Transverse colon (tissue), 4 donors: ENCODE data around the gene PLCE1. TPM values are rescaled to one million over a fixed set of nuclear protein-coding genes. Genes with fewer than 3 reads are reported as not detected.

ENCODE experiments used
- DNase-seq: peaks from one replicate; pipeline ENCODE4 v3.0.0-alpha.2; 2019
- H3K27ac ChIP-seq, 4 donors: fragments of 200-600 bp; sonication (generic); 2 replicates each; pipeline ENCODE4 v1.5.1; 2016 to 2018; ENCODE audit warnings: inconsistent platforms in 4 of 4
- H3K27me3 ChIP-seq: fragments of 200-600 bp; sonication (generic); 2 replicates; pipeline ENCODE4 v1.5.1; 2017; ENCODE audit warnings: inconsistent platforms
- H3K36me3 ChIP-seq, 4 donors: fragments of 200-600 bp; sonication (generic); 2 replicates each; pipeline ENCODE4 v1.5.1; 2017 to 2019; ENCODE audit warnings: inconsistent platforms in 4 of 4
- H3K4me1 ChIP-seq, 4 donors: fragments of 200-600 bp; sonication (generic); 2 replicates each; pipeline ENCODE4 v1.5.1; 2017 to 2020; ENCODE audit warnings: inconsistent platforms in 4 of 4
- H3K4me3 ChIP-seq, 4 donors: fragments of 200-600 bp; sonication (generic); 1 replicate in 1 of 4; 2 replicates in 3 of 4; pipeline versions ENCODE4 v1.5.1 to v1.6.1; 2017 to 2019; ENCODE audit warnings: inconsistent platforms in 4 of 4
- H3K9me3 ChIP-seq, 2 donors: fragments of 200-600 bp; sonication (generic); 2 replicates each; pipeline ENCODE4 v1.5.1; 2017 to 2019; ENCODE audit warnings: inconsistent platforms in 2 of 2
- EP300 ChIP-seq: sonication (generic); formaldehyde crosslinking; IDR thresholded peaks from one replicate; pipeline ENCODE4 v1.6.1; 2017; ENCODE audit warnings: antibody characterized with exemption, low read depth
- POLR2A ChIP-seq: fragments of 450-650 bp; IDR thresholded peaks from one replicate; pipeline ENCODE4 v1.6.1; 2016; ENCODE audit warnings: antibody characterized with exemption, mild to moderate bottlenecking, moderate library complexity
- POLR2AphosphoS5 ChIP-seq, 3 donors: sonication (generic); formaldehyde crosslinking; IDR thresholded peaks; one replicate each; pipeline ENCODE4 v1.6.1; 2016; ENCODE audit warnings: antibody characterized with exemption in 3 of 3
- WGBS, 2 donors: methylation state at CpG; one replicate each; pipeline ENCODE4 v1.1.5; 2018; ENCODE audit warnings: low coverage in 1 of 2; 5-methylcytosine and 5-hydroxymethylcytosine counted together
- in situ Hi-C, 4 donors: fragments of 200-750 bp; cut with MboI; loops; one replicate each; pipeline versions ENCODE4 v1.15.0 to v1.15.1; 2017; ENCODE audit warnings: low sequenced_read_pairs in 3 of 4, low pct_ligation_motif_present in 1 of 4, low pct_unique_long_range_greater_than_20kb in 1 of 4
- intact Hi-C: fragments of 100-400 bp; cut with DNase I; formaldehyde crosslinking; loops from one replicate; pipeline ENCODE4 v1.15.1; 2023; ENCODE audit warnings: low total_unique reads
- total RNA-seq, 4 donors: library from RNA; depleted of rRNA; stranded (reverse); fragments of >200 nt; gene quantifications; one replicate each; pipeline ENCODE4 v1.1.0, GENCODE V29; 2016
- TF ChIP-seq, protein P1 (sequence below), 5 experiments: fragments of 200-600 bp in 3 of 5; fragments of 450-650 bp in 2 of 5; sonication (generic) in 3 of 5; IDR thresholded peaks; 1 replicate in 2 of 5; 2 replicates in 3 of 5; pipeline ENCODE4 v1.5.1; 2016 to 2017; ENCODE audit warnings: antibody characterized with exemption in 5 of 5, inconsistent platforms in 3 of 5, mild to moderate bottlenecking in 2 of 5, moderate library complexity in 1 of 5

PLCE1 gene
- total RNA-seq, 4 donors from 2014 or later = 67.9 to 100 (median 90.8) TPM

DNA sequence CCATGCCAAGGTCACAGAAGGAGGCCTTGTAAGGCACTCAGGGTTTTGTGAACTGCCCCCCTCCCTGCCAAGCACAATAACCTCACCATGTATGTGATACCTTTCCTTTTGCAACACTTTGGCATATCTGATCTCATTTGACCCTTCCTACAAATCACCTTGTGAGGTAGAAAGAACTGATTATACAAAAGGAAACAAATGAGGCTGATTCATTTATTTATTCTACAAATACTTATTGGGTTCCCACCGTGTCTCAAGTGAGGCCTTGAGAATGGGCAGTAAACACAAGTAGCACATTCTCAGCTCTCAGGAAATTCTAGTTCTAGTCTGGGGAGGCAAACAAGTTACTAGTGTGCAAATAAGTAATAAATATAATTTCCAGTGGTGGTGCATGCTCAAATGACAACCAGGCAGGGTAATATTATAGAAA lies 19.6 kb downstream of the PLCE1 start:
- intact Hi-C loops = no loop called here
- peaks cover 0 to 26% (median 4%) of the 10 kb centered on the region in 4 donors for H3K4me1 ChIP-seq

DNA sequence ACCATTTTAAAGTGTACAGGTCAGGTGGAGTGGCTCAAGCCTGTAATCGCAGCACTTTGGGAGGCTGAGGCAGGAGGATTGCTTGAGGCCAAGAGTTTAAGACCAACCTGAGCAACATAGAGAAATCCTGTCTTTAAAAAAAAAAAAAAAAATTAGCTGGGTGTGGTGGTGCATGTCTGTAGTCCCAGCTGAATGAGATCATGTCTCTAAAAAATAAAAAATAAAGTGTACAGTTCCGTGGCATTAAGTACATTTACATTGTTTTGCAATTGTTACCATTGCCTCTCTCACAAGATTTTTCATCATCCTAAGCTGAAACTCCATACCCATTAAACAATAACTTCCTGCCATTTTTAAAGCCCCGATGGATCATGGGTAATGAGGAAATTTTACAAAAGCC lies 20.6 kb downstream of the PLCE1 start:
- DNase-seq = no peak
- TF ChIP-seq EP300 = no peak
- TF ChIP-seq, protein P1, sequence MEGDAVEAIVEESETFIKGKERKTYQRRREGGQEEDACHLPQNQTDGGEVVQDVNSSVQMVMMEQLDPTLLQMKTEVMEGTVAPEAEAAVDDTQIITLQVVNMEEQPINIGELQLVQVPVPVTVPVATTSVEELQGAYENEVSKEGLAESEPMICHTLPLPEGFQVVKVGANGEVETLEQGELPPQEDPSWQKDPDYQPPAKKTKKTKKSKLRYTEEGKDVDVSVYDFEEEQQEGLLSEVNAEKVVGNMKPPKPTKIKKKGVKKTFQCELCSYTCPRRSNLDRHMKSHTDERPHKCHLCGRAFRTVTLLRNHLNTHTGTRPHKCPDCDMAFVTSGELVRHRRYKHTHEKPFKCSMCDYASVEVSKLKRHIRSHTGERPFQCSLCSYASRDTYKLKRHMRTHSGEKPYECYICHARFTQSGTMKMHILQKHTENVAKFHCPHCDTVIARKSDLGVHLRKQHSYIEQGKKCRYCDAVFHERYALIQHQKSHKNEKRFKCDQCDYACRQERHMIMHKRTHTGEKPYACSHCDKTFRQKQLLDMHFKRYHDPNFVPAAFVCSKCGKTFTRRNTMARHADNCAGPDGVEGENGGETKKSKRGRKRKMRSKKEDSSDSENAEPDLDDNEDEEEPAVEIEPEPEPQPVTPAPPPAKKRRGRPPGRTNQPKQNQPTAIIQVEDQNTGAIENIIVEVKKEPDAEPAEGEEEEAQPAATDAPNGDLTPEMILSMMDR (IDR thresholded peaks at IDR 0.05) = no peak
- no peak for TF ChIP-seq POLR2AphosphoS5 (IDR thresholded peaks at IDR 0.05)
- no peak for TF ChIP-seq POLR2A
- in situ Hi-C loops (no loop called here), intact Hi-C loops (no loop called here)
- Histone ChIP-seq H3K4me1 (peaks cover 0 to 23% (median 4%) of the 10 kb centered on the region in 4 donors), H3K9me3 (no peaks in the 10 kb centered on the region), H3K36me3 (no peaks in the 10 kb centered on the region), H3K27ac (no peak overlapping the region), H3K4me3 (no peak overlapping the region), H3K27me3 (no peaks in the 10 kb centered on the region)
- WGBS, 2 donors = 85 to 87% methylated on average over 3 of the region's 3 CpGs

More for the DNA sequence above, 19.6 kb downstream of the PLCE1 start:
- no peak overlapping the region for H3K27ac ChIP-seq
- no peaks in the 10 kb centered on the region for H3K27me3 ChIP-seq
- DNase-seq = no peak
- 40% methylated on average over 1 of the region's 1 CpG for WGBS, 2 donors
- TF ChIP-seq, protein P1 (IDR thresholded peaks at IDR 0.05) = no peak
- TF ChIP-seq POLR2A = no peak
- no peak for TF ChIP-seq EP300
- no peak for TF ChIP-seq POLR2AphosphoS5 (IDR thresholded peaks at IDR 0.05)
- H3K9me3 ChIP-seq = no peaks in the 10 kb centered on the region
- no peaks in the 10 kb centered on the region for H3K36me3 ChIP-seq
- no peak overlapping the region for H3K4me3 ChIP-seq
- in situ Hi-C loops = no loop called here

DNA sequence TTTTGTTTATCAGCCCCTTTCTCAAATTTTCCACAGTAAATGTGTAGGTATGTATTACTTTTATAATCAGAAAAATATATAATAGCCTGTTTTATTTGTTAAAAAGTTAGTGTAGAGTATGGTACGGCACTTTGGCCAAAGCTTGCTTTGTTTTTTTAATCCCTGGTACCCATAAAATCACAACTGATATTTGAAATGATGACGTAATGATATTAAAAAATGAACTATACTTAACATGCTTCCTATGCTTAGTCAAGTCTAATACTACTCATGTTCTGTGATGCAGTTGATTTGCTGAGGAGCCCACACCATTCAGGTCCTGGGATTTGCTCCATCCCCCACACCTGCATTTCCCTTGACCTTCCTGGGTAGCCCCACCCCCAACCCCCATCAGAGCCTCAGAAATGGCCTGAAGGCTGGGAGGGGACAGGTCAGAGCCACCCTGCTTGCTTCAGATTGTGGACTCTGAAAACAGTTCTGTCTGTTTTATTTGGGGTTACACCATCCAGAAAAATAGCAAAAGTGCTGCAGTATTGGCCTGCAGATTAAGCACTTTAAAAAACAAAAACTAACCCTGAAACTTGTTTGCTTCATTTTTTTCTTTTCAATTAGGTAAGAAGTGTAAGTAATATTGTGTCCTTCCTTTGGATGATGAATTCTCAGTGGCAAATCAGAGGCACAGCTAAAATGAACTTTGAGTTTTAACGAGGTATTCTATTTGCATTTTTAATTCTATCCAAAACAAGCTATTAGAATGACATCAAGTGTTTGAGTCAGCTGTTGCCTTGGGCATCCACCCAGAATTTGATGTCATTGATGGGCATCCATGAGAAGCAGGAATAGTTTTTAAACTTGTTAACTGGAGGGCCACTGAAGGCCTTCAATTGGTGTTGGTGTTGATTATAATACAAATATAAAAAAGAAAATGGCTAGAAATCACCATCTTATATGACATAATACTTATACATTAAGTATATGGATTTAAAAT lies 23.3 kb downstream of the PLCE1 start:
- H3K27me3 ChIP-seq = no peaks in the 10 kb centered on the region
- TF ChIP-seq EP300 = no peak
- no peak for TF ChIP-seq POLR2AphosphoS5 (IDR thresholded peaks at IDR 0.05)
- no peak for TF ChIP-seq POLR2A
- intact Hi-C loops (no loop called here), in situ Hi-C loops (no loop called here)
- H3K9me3 ChIP-seq = no peaks in the 10 kb centered on the region
- no peaks in the 10 kb centered on the region for H3K36me3 ChIP-seq
- no peak overlapping the region for H3K4me3 ChIP-seq
- DNase-seq = no peak
- peak overlapping the region in 3 of 4 donors; percentile 41 to 47 (median 41) for H3K27ac ChIP-seq
- peaks cover 0 to 18% (median 4%) of the 10 kb centered on the region in 4 donors for H3K4me1 ChIP-seq
- WGBS, 2 donors = 65 to 71% methylated on average over 3 of the region's 3 CpGs

DNA sequence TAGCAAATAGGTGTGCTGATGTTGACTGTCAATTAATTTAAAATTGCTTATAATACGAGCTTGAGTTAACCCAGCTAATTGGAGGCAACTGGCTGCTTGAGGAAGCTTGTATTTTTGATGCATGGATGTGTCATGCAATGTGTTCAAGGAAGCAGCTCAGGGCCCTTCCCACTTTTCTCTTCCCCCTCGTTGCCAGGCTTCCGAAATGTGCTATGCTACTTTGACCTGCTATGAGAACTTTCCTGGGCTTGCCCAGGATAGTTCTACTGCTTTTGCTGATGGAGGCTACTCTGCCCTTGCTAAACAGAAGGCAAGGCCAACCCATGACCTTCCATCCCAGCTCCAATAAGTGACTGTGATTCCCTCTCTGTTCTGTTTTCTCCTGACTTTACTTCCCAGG lies 24.4 kb downstream of the PLCE1 start:
- in situ Hi-C loops = no loop called here
- H3K27me3 ChIP-seq = no peaks in the 10 kb centered on the region
- DNase-seq = peak; percentile 35
- intact Hi-C loops = no loop called here
- H3K4me3 ChIP-seq = no peak overlapping the region
- peaks cover 0 to 21% (median 4%) of the 10 kb centered on the region in 4 donors for H3K4me1 ChIP-seq
- TF ChIP-seq POLR2AphosphoS5 (IDR thresholded peaks at IDR 0.05) (peak in 1 of 3 donors; percentile 8), EP300 (no peak)
- no peaks in the 10 kb centered on the region for H3K36me3 ChIP-seq
- H3K27ac ChIP-seq = peak overlapping the region in 3 of 4 donors; percentile 41 to 47 (median 47)
- WGBS, 2 donors = 41% methylated on average over 3 of the region's 3 CpGs; no CpG with 5 or more reads in 1 of the 2 donors
- no peaks in the 10 kb centered on the region for H3K9me3 ChIP-seq

DNA sequence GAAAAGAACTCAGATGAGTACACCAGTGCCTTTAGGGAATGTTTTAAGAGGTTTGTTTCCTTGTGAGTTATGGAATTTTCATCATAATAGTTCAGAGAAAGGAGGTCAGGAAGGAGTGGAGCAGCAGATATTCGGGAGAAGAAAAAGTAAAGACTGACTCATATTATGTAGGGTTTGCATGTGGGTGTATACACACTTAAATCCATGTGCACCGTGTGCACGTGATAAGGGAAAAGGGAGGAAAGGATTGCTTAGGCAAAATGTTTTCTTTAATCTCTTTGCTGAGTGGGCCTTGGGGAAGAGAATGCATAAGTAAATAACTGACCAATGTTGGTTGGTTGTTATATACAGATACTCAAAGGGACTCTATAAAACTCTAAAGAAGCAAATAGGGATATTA lies 30.2 kb downstream of the PLCE1 start:
- no peak for DNase-seq
- intact Hi-C loops = no loop called here
- in situ Hi-C loops = no loop called here
- WGBS, 2 donors = 28 to 48% methylated on average over 3 of the region's 3 CpGs
- Histone ChIP-seq H3K4me1 (peaks cover 0 to 28% (median 6%) of the 10 kb centered on the region in 4 donors), H3K27ac (peak overlapping the region in 3 of 4 donors; percentile 27 to 58 (median 48)), H3K27me3 (no peaks in the 10 kb centered on the region), H3K36me3 (no peaks in the 10 kb centered on the region), H3K4me3 (no peak overlapping the region), H3K9me3 (peaks cover 8 to 9% of the 10 kb centered on the region in 2 donors)
- TF ChIP-seq POLR2A (no peak), POLR2AphosphoS5 (IDR thresholded peaks at IDR 0.05) (peak in 1 of 3 donors; percentile 40)
